CD14-positive monocyte (primary cell): ENCODE data around the gene FARP1. TPM values are rescaled to one million over a fixed set of nuclear protein-coding genes. Genes with fewer than 3 reads are reported as not detected.

ENCODE experiments used
- DNase-seq, 3 donors: peaks; one replicate each; pipeline ENCODE4 v3.0.0-alpha.2; 2011 to 2022
- H2AFZ ChIP-seq: 2 replicates; pipeline ENCODE4 v1.6.0; 2012; ENCODE audit warnings: mild to moderate bottlenecking, low read depth, low read length, inconsistent platforms; ENCODE audit not compliant: insufficient read depth, poor library complexity, severe bottlenecking
- H3K27ac ChIP-seq, 2 donors: 1 replicate in 1 of 2; 2 replicates in 1 of 2; pipeline ENCODE4 v1.5.1; 2012 to 2013; ENCODE audit warnings: low read length in 2 of 2, control low read depth in 1 of 2, inconsistent platforms in 1 of 2, low read depth in 1 of 2, mild to moderate bottlenecking in 1 of 2
- H3K27me3 ChIP-seq, 2 donors: one replicate each; pipeline versions ENCODE4 v1.6.0 to v1.6.1; 2011 to 2013; ENCODE audit warnings: low read length in 2 of 2; ENCODE audit not compliant: control insufficient read depth in 2 of 2, insufficient read depth in 2 of 2
- H3K36me3 ChIP-seq, 2 donors: replicated peaks in 1 of 2; 1 replicate in 1 of 2; 2 replicates in 1 of 2; pipeline versions ENCODE4 v1.5.1 to v1.6.1; 2012 to 2013; ENCODE audit warnings: low read length in 2 of 2, control low read depth in 1 of 2, inconsistent platforms in 1 of 2, mild to moderate bottlenecking in 1 of 2; ENCODE audit not compliant: insufficient read depth in 2 of 2, control insufficient read depth in 1 of 2
- H3K4me1 ChIP-seq, 2 donors: 1 replicate in 1 of 2; 2 replicates in 1 of 2; pipeline versions ENCODE4 v1.5.1 to v1.6.1; 2012 to 2013; ENCODE audit warnings: low read length in 2 of 2, control low read depth in 1 of 2, inconsistent platforms in 1 of 2, mild to moderate bottlenecking in 1 of 2, moderate library complexity in 1 of 2; ENCODE audit not compliant: insufficient read depth in 2 of 2, control insufficient read depth in 1 of 2
- H3K4me2 ChIP-seq: replicated peaks from 2 replicates; pipeline ENCODE3; 2012; ENCODE audit warnings: low read length, moderate library complexity, mild to moderate bottlenecking; ENCODE audit not compliant: poor library complexity, severe bottlenecking; ENCODE audit errors: extremely low read depth
- H3K4me3 ChIP-seq, 3 experiments: fragments of 200-600 bp in 1 of 3; sonication (generic) in 1 of 3; replicated peaks in 1 of 3; 1 replicate in 2 of 3; 2 replicates in 1 of 3; pipeline ENCODE4 v1.5.1; 2011 to 2013; ENCODE audit warnings: low read length in 3 of 3, mild to moderate bottlenecking in 3 of 3, control low read depth in 2 of 3, low read depth in 2 of 3, inconsistent platforms in 1 of 3, moderate library complexity in 1 of 3
- H3K79me2 ChIP-seq: 2 replicates; pipeline ENCODE4 v1.6.0; 2012; ENCODE audit warnings: mild to moderate bottlenecking, control low read depth, inconsistent platforms, low read length, moderate library complexity; ENCODE audit not compliant: insufficient read depth
- H3K9ac ChIP-seq: 2 replicates; pipeline ENCODE4 v1.6.0; 2017; ENCODE audit warnings: low read length, mild to moderate bottlenecking; ENCODE audit not compliant: insufficient read depth, poor library complexity, severe bottlenecking
- H3K9me3 ChIP-seq, 2 donors: replicated peaks in 1 of 2; 1 replicate in 1 of 2; 2 replicates in 1 of 2; pipeline versions ENCODE4 v1.5.1 to v1.6.1; 2012 to 2013; ENCODE audit warnings: low read length in 2 of 2, control low read depth in 1 of 2; ENCODE audit not compliant: control insufficient read depth in 1 of 2, insufficient read depth in 1 of 2
- H4K20me1 ChIP-seq: 2 replicates; pipeline ENCODE4 v1.6.0; 2012; ENCODE audit warnings: mild to moderate bottlenecking, low read length, control low read depth, moderate library complexity; ENCODE audit not compliant: insufficient read depth
- H3K27ac Mint-ChIP-seq, 7 donors: one replicate each; pipeline ENCODE4 v1.8.0; 2020; ENCODE audit warnings: mild to moderate bottlenecking in 7 of 7, mixed read lengths in 7 of 7, moderate library complexity in 6 of 7, inconsistent platforms in 2 of 7
- H3K27me3 Mint-ChIP-seq, 3 donors: one replicate each; pipeline ENCODE4 v1.8.0; 2021 to 2022; ENCODE audit warnings: low read depth in 3 of 3, mild to moderate bottlenecking in 3 of 3, mixed read lengths in 3 of 3, moderate library complexity in 3 of 3, inconsistent platforms in 1 of 3
- H3K36me3 Mint-ChIP-seq, 2 donors: one replicate each; pipeline ENCODE4 v1.8.0; 2020; ENCODE audit warnings: mixed read lengths in 2 of 2, inconsistent platforms in 1 of 2, mild to moderate bottlenecking in 1 of 2
- H3K4me1 Mint-ChIP-seq: one replicate; pipeline ENCODE4 v1.8.0; 2020; ENCODE audit warnings: mild to moderate bottlenecking, mixed read lengths
- H3K4me3 Mint-ChIP-seq, 2 donors: one replicate each; pipeline ENCODE4 v1.8.0; 2020; ENCODE audit warnings: mild to moderate bottlenecking in 2 of 2, mixed read lengths in 2 of 2, moderate library complexity in 1 of 2
- H3K9me3 Mint-ChIP-seq, 7 donors: one replicate each; pipeline ENCODE4 v1.8.0; 2020 to 2022; ENCODE audit warnings: mixed read lengths in 7 of 7, mild to moderate bottlenecking in 6 of 7, moderate library complexity in 6 of 7, inconsistent platforms in 2 of 7
- WGBS: methylation state at CpG from one replicate; pipeline ENCODE4 v1.1.5; 2013; ENCODE audit warnings: missing lambda C conversion rate; ENCODE audit not compliant: insufficient coverage; 5-methylcytosine and 5-hydroxymethylcytosine counted together
- intact Hi-C, 2 donors: fragments of 100-400 bp; cut with micrococcal nuclease; formaldehyde crosslinking; loops; one replicate each; pipeline versions ENCODE4 v1.15.0 to v1.15.1; 2023
- polyA plus RNA-seq, 3 donors: library from polyadenylated mRNA; depleted of rRNA in 1 of 3; unstranded in 2 of 3; stranded (reverse) in 1 of 3; fragments of 300-500 nt in 2 of 3; fragments of >200 nt in 1 of 3; fragmentation: Illumina TruSeq in 2 of 3; gene quantifications; 1 replicate in 2 of 3; 2 replicates in 1 of 3; pipeline ENCODE4 v1.2.3, GENCODE V29; 2012 to 2021
- TF ChIP-seq, protein P1 (sequence below): fragments of 200-600 bp; IDR thresholded peaks from one replicate; pipeline ENCODE4 v1.8.0; 2022; ENCODE audit warnings: antibody characterized with exemption, mild to moderate bottlenecking

FARP1 gene
- polyA plus RNA-seq, 3 donors, result 0.01 to 0.16 (median 0.12) TPM

DNA sequence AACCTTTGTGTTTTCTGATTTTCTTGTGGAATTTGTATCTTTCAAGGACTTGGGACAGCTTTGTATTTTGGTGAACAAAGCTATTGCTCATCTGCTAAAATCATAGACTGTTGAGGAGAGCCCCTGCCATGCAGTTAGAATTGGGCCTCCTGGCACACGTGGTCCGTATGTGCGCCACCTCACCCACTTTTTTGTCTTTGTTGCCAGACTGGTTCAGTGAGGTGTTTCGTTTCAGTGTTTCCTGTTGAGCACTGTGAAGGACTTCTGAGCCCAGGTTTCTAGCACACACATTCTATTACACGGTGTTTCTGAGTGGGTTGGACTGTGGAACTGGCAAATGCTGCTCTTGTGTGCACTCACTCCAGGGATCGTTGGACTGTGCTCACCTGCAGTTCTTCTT lies 71.8 kb downstream of the FARP1 start:
- no peaks in the 10 kb centered on the region for H3K27me3 ChIP-seq
- no peak overlapping the region for H2AFZ ChIP-seq
- WGBS, result 100% methylated on average over 1 of the region's 6 CpGs
- DNase-seq, result no peak
- intact Hi-C loops, result no loop called here
- Mint-ChIP-seq H3K27me3 (peaks cover 0 to 2% (median 1%) of the 10 kb centered on the region in 3 donors), H3K27ac (no peak overlapping the region), H3K36me3 (no peaks in the 10 kb centered on the region), H3K9me3 (peaks cover 4 to 11% (median 7%) of the 10 kb centered on the region in 7 donors), H3K4me1 (no peaks in the 10 kb centered on the region), H3K4me3 (no peak overlapping the region)
- H3K9ac ChIP-seq, result no peak overlapping the region
- H3K9me3 ChIP-seq, result no peaks in the 10 kb centered on the region
- no peak overlapping the region for H3K4me2 ChIP-seq
- no peaks in the 10 kb centered on the region for H3K4me1 ChIP-seq
- H3K27ac ChIP-seq, result no peak overlapping the region
- no peaks in the 10 kb centered on the region for H3K36me3 ChIP-seq
- no peaks in the 10 kb centered on the region for H4K20me1 ChIP-seq
- H3K4me3 ChIP-seq, result no peak overlapping the region
- TF ChIP-seq, protein P1, sequence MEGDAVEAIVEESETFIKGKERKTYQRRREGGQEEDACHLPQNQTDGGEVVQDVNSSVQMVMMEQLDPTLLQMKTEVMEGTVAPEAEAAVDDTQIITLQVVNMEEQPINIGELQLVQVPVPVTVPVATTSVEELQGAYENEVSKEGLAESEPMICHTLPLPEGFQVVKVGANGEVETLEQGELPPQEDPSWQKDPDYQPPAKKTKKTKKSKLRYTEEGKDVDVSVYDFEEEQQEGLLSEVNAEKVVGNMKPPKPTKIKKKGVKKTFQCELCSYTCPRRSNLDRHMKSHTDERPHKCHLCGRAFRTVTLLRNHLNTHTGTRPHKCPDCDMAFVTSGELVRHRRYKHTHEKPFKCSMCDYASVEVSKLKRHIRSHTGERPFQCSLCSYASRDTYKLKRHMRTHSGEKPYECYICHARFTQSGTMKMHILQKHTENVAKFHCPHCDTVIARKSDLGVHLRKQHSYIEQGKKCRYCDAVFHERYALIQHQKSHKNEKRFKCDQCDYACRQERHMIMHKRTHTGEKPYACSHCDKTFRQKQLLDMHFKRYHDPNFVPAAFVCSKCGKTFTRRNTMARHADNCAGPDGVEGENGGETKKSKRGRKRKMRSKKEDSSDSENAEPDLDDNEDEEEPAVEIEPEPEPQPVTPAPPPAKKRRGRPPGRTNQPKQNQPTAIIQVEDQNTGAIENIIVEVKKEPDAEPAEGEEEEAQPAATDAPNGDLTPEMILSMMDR, result no peak
- no peaks in the 10 kb centered on the region for H3K79me2 ChIP-seq

DNA sequence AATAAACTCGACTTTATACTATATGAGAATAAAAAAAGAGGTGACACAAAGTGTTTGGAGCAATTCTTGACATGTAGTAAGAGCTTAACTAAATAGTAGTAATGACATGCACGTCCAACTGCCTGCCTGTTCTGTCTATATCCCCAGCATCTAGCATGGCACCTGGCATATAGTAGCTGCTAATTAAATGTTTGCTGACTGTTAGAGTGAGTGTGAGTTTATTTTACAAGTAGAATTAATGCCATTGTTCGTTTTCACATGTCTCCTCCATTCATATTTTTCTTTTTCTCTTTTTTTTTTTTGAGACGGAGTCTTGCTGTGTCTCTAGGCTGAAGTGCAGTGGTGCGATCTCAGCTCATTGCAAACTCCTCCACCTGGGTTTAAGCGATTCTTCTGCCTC lies 72.6 kb downstream of the FARP1 start:
- Histone ChIP-seq H3K79me2 (no peaks in the 10 kb centered on the region), H3K9me3 (no peaks in the 10 kb centered on the region), H3K27ac (no peak overlapping the region), H3K4me1 (no peaks in the 10 kb centered on the region), H3K36me3 (no peaks in the 10 kb centered on the region), H2AFZ (no peak overlapping the region), H3K27me3 (no peaks in the 10 kb centered on the region), H3K9ac (no peak overlapping the region), H4K20me1 (no peaks in the 10 kb centered on the region), H3K4me2 (no peak overlapping the region), H3K4me3 (no peak overlapping the region)
- no peak overlapping the region for H3K4me3 Mint-ChIP-seq
- no peaks in the 10 kb centered on the region for H3K4me1 Mint-ChIP-seq
- H3K36me3 Mint-ChIP-seq, result no peaks in the 10 kb centered on the region
- H3K9me3 Mint-ChIP-seq, result peaks cover 1 to 9% (median 3%) of the 10 kb centered on the region in 7 donors
- peaks cover 0 to 2% (median 1%) of the 10 kb centered on the region in 3 donors for H3K27me3 Mint-ChIP-seq
- WGBS, result 100% methylated on average over 1 of the region's 6 CpGs
- TF ChIP-seq, protein P1, result no peak
- intact Hi-C loops, result no loop called here
- no peak for DNase-seq
- H3K27ac Mint-ChIP-seq, result no peak overlapping the region
